HepG2 (cell line): Measurements from ENCODE around the gene COQ3. TPM values are rescaled to one million over a fixed set of nuclear protein-coding genes. Genes with fewer than 3 reads are reported as not detected.
A peak's percentile ranks its signal among the peaks of the same experiment; 100 is the strongest.

ENCODE experiments used
- HCFC1 ChIP-seq: fragments of 150-350 bp; IDR thresholded peaks from 2 replicates; pipeline ENCODE4 v1.6.1; 2014; ENCODE audit warnings: low read depth, low read length
- HES4 ChIP-seq: sonication (generic); formaldehyde crosslinking; IDR thresholded peaks from 2 replicates; pipeline ENCODE4 v1.9.0; 2021; ENCODE audit warnings: mild to moderate bottlenecking, missing genetic modification reagents, borderline replicate concordance
- HHEX ChIP-seq: IDR thresholded peaks from 2 replicates; pipeline ENCODE4 v1.6.1; 2016; ENCODE audit warnings: control low read depth
- KAT7 ChIP-seq: IDR thresholded peaks from 2 replicates; pipeline ENCODE4 v1.6.1; 2018; ENCODE audit warnings: borderline replicate concordance, missing compliant biosample characterization
- MEIS2 ChIP-seq: sonication (generic); formaldehyde crosslinking; IDR thresholded peaks from 2 replicates; pipeline ENCODE4 v1.9.0; 2021; ENCODE audit warnings: mild to moderate bottlenecking, missing genetic modification reagents
- MIER3 ChIP-seq: IDR thresholded peaks from 2 replicates; pipeline ENCODE4 v1.6.1; 2016; ENCODE audit warnings: missing compliant biosample characterization, borderline replicate concordance
- MZF1 ChIP-seq: sonication (generic); formaldehyde crosslinking; IDR thresholded peaks from 2 replicates; pipeline ENCODE4 v1.8.1; 2023; ENCODE audit warnings: mild to moderate bottlenecking, missing genetic modification reagents, borderline replicate concordance
- NFE2 ChIP-seq: sonication (generic); formaldehyde crosslinking; IDR thresholded peaks from 2 replicates; pipeline ENCODE4 v1.4.0; 2020; ENCODE audit warnings: missing genetic modification reagents
- NKX3-1 ChIP-seq: sonication (generic); formaldehyde crosslinking; IDR thresholded peaks from 2 replicates; pipeline ENCODE4 v1.5.0; 2020; ENCODE audit warnings: missing genetic modification reagents
- POLR2AphosphoS2 ChIP-seq: IDR thresholded peaks from 2 replicates; pipeline ENCODE4 v1.6.1; 2011; ENCODE audit warnings: low read depth, low read length, improper control_type of control experiment
- RBM39 ChIP-seq: fragments of 200-400 bp; formaldehyde crosslinking; IDR thresholded peaks from one replicate; pipeline ENCODE4 v1.6.1; 2018; ENCODE audit warnings: antibody characterized with exemption, mild to moderate bottlenecking, low read depth, low read length; ENCODE audit not compliant: poor library complexity, severe bottlenecking
- REXO4 ChIP-seq: sonication (generic); formaldehyde crosslinking; IDR thresholded peaks from 2 replicates; pipeline ENCODE4 v1.8.0; 2022; ENCODE audit warnings: missing genetic modification reagents, mild to moderate bottlenecking, borderline replicate concordance
- RFXANK ChIP-seq: IDR thresholded peaks from 2 replicates; pipeline ENCODE4 v1.6.1; 2016
- SIN3B ChIP-seq: fragments of 150-350 bp; IDR thresholded peaks from 2 replicates; pipeline ENCODE4 v1.6.1; 2014; ENCODE audit warnings: low read length
- XRCC5 ChIP-seq: fragments of 200-400 bp; formaldehyde crosslinking; optimal IDR thresholded peaks from 2 replicates; pipeline ENCODE3; 2017; ENCODE audit warnings: mild to moderate bottlenecking, low read length
- ZNF30 ChIP-seq: sonication (generic); formaldehyde crosslinking; IDR thresholded peaks from 2 replicates; pipeline ENCODE4 v1.5.0; 2020; ENCODE audit warnings: mild to moderate bottlenecking, missing genetic modification reagents
- ZNF496 ChIP-seq: sonication (generic); formaldehyde crosslinking; IDR thresholded peaks from 2 replicates; pipeline ENCODE4 v1.8.1; 2023; ENCODE audit warnings: mild to moderate bottlenecking, moderate library complexity, missing genetic modification reagents; ENCODE audit not compliant: insufficient replicate concordance
- ZNF615 ChIP-seq: sonication (generic); formaldehyde crosslinking; IDR thresholded peaks from 2 replicates; pipeline ENCODE4 v1.5.0; 2020; ENCODE audit warnings: mild to moderate bottlenecking, missing genetic modification reagents, borderline replicate concordance
- polyA plus RNA-seq, 8 experiments: library from polyadenylated mRNA; depleted of rRNA in 3 of 8; stranded (reverse) in 7 of 8; unstranded in 1 of 8; fragments of >200 nt; fragmentation: Illumina TruSeq in 4 of 8; extraction: Trizol in 4 of 8; gene quantifications; 2 replicates each; pipeline versions ENCODE4 v1.2.1 to v1.2.3, GENCODE V29; 2011 to 2016; ENCODE audit warnings: low read depth in 4 of 8, missing spikeins in 1 of 8, mixed read lengths in 1 of 8; ENCODE audit not compliant: insufficient read depth in 1 of 8
- total RNA-seq, 5 experiments: library from RNA; depleted of rRNA; stranded (reverse); fragments of >200 nt; fragmentation: Illumina TruSeq; extraction: Trizol; gene quantifications; 2 replicates each; pipeline ENCODE4 v1.2.3, GENCODE V29; 2016; ENCODE audit warnings: low read depth in 1 of 5
- TF ChIP-seq, protein P1 (sequence below): sonication (generic); formaldehyde crosslinking; IDR thresholded peaks from 2 replicates; pipeline ENCODE4 v1.4.0; 2020; ENCODE audit warnings: missing genetic modification reagents, mild to moderate bottlenecking, borderline replicate concordance
- TF ChIP-seq, protein P2 (sequence below): sonication (generic); formaldehyde crosslinking; IDR thresholded peaks from 2 replicates; pipeline ENCODE4 v1.5.0; 2020; ENCODE audit warnings: missing genetic modification reagents

Gene COQ3
- total and polyA plus RNA-seq, 2 of the 13 experiments (the other 11 are each of a cell fraction or from before 2014, with no cell fraction given) = 5.3 to 20.5 TPM

- TF ChIP-seq RBM39 = no peak
- TF ChIP-seq MIER3 (CRISPR knock-in tag) = peak; percentile 68; the same call in 1 of the 2 replicates
- no peak for TF ChIP-seq POLR2AphosphoS2
- TF ChIP-seq NKX3-1 (CRISPR knock-in tag) = no peak
- peak; percentile 75; the same call in 1 of the 2 replicates for TF ChIP-seq HCFC1
- no peak for TF ChIP-seq KAT7 (CRISPR knock-in tag)
- no peak for TF ChIP-seq MEIS2
- TF ChIP-seq, protein P1, sequence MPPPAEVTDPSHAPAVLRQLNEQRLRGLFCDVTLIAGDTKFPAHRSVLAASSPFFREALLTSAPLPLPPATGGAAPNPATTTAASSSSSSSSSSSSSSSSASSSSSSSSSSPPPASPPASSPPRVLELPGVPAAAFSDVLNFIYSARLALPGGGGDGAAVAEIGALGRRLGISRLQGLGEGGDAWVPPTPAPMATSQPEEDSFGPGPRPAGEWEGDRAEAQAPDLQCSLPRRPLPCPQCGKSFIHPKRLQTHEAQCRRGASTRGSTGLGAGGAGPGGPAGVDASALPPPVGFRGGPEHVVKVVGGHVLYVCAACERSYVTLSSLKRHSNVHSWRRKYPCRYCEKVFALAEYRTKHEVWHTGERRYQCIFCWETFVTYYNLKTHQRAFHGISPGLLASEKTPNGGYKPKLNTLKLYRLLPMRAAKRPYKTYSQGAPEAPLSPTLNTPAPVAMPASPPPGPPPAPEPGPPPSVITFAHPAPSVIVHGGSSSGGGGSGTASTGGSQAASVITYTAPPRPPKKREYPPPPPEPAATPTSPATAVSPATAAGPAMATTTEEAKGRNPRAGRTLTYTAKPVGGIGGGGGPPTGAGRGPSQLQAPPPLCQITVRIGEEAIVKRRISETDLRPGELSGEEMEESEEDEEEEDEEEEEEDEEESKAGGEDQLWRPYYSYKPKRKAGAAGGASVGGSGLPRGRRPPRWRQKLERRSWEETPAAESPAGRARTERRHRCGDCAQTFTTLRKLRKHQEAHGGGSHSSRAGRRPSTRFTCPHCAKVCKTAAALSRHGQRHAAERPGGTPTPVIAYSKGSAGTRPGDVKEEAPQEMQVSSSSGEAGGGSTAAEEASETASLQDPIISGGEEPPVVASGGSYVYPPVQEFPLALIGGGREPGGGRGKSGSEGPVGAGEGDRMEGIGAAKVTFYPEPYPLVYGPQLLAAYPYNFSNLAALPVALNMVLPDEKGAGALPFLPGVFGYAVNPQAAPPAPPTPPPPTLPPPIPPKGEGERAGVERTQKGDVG (CRISPR knock-in tag) = no peak
- TF ChIP-seq NFE2 (CRISPR knock-in tag) = no peak
- TF ChIP-seq HES4 = no peak
- no peak for TF ChIP-seq SIN3B
- no peak for TF ChIP-seq HHEX (CRISPR knock-in tag)
- no peak for TF ChIP-seq RFXANK (CRISPR knock-in tag)
- TF ChIP-seq, protein P2, sequence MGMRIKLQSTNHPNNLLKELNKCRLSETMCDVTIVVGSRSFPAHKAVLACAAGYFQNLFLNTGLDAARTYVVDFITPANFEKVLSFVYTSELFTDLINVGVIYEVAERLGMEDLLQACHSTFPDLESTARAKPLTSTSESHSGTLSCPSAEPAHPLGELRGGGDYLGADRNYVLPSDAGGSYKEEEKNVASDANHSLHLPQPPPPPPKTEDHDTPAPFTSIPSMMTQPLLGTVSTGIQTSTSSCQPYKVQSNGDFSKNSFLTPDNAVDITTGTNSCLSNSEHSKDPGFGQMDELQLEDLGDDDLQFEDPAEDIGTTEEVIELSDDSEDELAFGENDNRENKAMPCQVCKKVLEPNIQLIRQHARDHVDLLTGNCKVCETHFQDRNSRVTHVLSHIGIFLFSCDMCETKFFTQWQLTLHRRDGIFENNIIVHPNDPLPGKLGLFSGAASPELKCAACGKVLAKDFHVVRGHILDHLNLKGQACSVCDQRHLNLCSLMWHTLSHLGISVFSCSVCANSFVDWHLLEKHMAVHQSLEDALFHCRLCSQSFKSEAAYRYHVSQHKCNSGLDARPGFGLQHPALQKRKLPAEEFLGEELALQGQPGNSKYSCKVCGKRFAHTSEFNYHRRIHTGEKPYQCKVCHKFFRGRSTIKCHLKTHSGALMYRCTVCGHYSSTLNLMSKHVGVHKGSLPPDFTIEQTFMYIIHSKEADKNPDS (CRISPR knock-in tag) = no peak
- TF ChIP-seq MZF1 = no peak
- no peak for TF ChIP-seq ZNF30 (CRISPR knock-in tag)
- TF ChIP-seq ZNF496 (CRISPR knock-in tag) = no peak
- no peak for TF ChIP-seq ZNF615 (CRISPR knock-in tag)
- no peak for TF ChIP-seq XRCC5
- TF ChIP-seq REXO4 (CRISPR knock-in tag) = no peak
Measured at GRCh38 chr6:99424761-99425646, 31.0 kb upstream of the COQ3 start, which contains the start of gene PNISR (continued).
